GM21423 (cell line): Measurements from ENCODE around the gene RASA2.
"Not testable (repeated sequence)": the region's sequence is repeated elsewhere in the genome, so short reads cannot be mapped to it uniquely, and the experiment has no call there.

ENCODE experiments used
- ATAC-seq: cut with Tn5 transposase; IDR thresholded peaks from one replicate; pipeline ENCODE4 v1.9.1; 2021; ENCODE audit warnings: mild to moderate bottlenecking, moderate library complexity; ENCODE audit not compliant: unreplicated experiment

Gene RASA2

GRCh38 chr3:141561426-141562034 lies 74.7 kb downstream of the RASA2 start:
- no peak for ATAC-seq

GRCh38 chr3:141564241-141564640 lies 77.4 kb downstream of the RASA2 start:
- ATAC-seq: no peak

- ATAC-seq: no peak
Measured at GRCh38 chr3:141570068-141570467, 83.2 kb downstream of the RASA2 start.

GRCh38 chr3:141575879-141576743 lies 89.3 kb downstream of the RASA2 start:
- ATAC-seq: peak; percentile 64

- ATAC-seq: no peak
Measured at GRCh38 chr3:141576744-141577052, 89.9 kb downstream of the RASA2 start.

GRCh38 chr3:141578202-141578973 lies 91.6 kb downstream of the RASA2 start:
- no peak for ATAC-seq

- ATAC-seq: no peak
Measured at GRCh38 chr3:141594357-141594756, 107.5 kb downstream of the RASA2 start.

- no peak for ATAC-seq
Measured at GRCh38 chr3:141597931-141598330, 111.1 kb downstream of the RASA2 start.

GRCh38 chr3:141600331-141600730 lies 113.5 kb downstream of the RASA2 start:
- ATAC-seq: no peak

GRCh38 chr3:141602706-141603105 lies 115.9 kb downstream of the RASA2 start:
- no peak for ATAC-seq

GRCh38 chr3:141603473-141604035 lies 116.7 kb downstream of the RASA2 start:
- ATAC-seq: no peak

- no peak for ATAC-seq
Measured at GRCh38 chr3:141605883-141606282, 119.1 kb downstream of the RASA2 start.

- ATAC-seq: no peak
Measured at GRCh38 chr3:141608438-141608837, 121.6 kb downstream of the RASA2 start.

GRCh38 chr3:141610939-141611338 lies 124.1 kb downstream of the RASA2 start:
- ATAC-seq: no peak

GRCh38 chr3:141618103-141618910 lies 131.5 kb downstream of the RASA2 start:
- no peak for ATAC-seq

- ATAC-seq: no peak
Measured at GRCh38 chr3:141618938-141619337, 132.1 kb downstream of the RASA2 start.

GRCh38 chr3:141619450-141619849 lies 132.6 kb downstream of the RASA2 start:
- no peak for ATAC-seq

GRCh38 chr3:141623691-141624090 lies 136.9 kb downstream of the RASA2 start:
- ATAC-seq: no peak

- no peak for ATAC-seq
Measured at GRCh38 chr3:141625506-141625905, 138.7 kb downstream of the RASA2 start.

GRCh38 chr3:141628334-141628733 lies 141.5 kb downstream of the RASA2 start:
- not testable (repeated sequence) for ATAC-seq
